Muscle layer of duodenum (tissue), 2 donors: ENCODE results near the gene GRK1.

Source experiments
- H3K27ac ChIP-seq: one replicate; pipeline ENCODE4 v1.7.0; 2013; ENCODE audit warnings: mild to moderate bottlenecking, low read length
- H3K27me3 ChIP-seq: one replicate; pipeline ENCODE4 v1.7.0; 2013; ENCODE audit warnings: low read depth, mild to moderate bottlenecking, control low read depth, low read length
- H3K36me3 ChIP-seq, 2 donors: one replicate each; pipeline ENCODE4 v1.7.0; 2013; ENCODE audit warnings: low read length in 2 of 2, control low read depth in 1 of 2, mild to moderate bottlenecking in 1 of 2; ENCODE audit not compliant: insufficient read depth in 2 of 2, control insufficient read depth in 1 of 2
- H3K4me1 ChIP-seq, 2 donors: one replicate each; pipeline ENCODE4 v1.7.0; 2013; ENCODE audit warnings: low read length in 2 of 2, mild to moderate bottlenecking in 2 of 2, control low read depth in 1 of 2, moderate library complexity in 1 of 2; ENCODE audit not compliant: insufficient read depth in 2 of 2, control insufficient read depth in 1 of 2
- H3K4me3 ChIP-seq, 2 donors: one replicate each; pipeline ENCODE4 v1.7.0; 2013; ENCODE audit warnings: low read length in 2 of 2, low read depth in 1 of 2, mild to moderate bottlenecking in 1 of 2
- H3K9me3 ChIP-seq, 2 donors: one replicate each; pipeline ENCODE4 v1.7.0; 2013; ENCODE audit warnings: low read length in 2 of 2, control low read depth in 1 of 2, mild to moderate bottlenecking in 1 of 2; ENCODE audit not compliant: control insufficient read depth in 1 of 2
- donor health status: healthy.

Gene GRK1

DNA sequence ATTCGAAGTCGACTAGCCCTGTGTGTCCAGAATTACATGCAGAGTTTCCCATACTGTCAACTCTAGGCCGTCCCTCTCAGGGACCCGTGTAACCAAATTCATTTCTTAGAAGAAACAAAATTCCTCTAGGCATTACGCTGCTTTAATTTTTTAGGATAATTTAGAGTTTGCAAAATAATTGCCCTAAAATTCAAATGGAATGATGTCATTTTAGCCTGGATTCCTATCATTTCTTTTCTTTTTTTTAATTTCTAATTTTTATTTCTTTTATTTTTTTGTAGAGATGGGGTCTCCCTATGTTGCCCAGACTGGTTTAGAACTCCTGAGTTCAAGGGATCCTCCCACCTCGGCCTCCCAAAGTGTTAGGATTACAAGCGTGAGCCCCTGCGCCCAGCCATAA is 7.7 kb upstream of the GRK1 start:
- no peaks in the 10 kb centered on the region for H3K27me3 ChIP-seq
- H3K4me1 ChIP-seq: no peaks in the 10 kb centered on the region
- peaks cover 5 to 8% of the 10 kb centered on the region in 2 donors for H3K9me3 ChIP-seq
- H3K4me3 ChIP-seq: no peak overlapping the region
- no peak overlapping the region for H3K27ac ChIP-seq
- H3K36me3 ChIP-seq: no peaks in the 10 kb centered on the region

GRCh38 chr13:113660066-113660465 is 7.0 kb upstream of the GRK1 start:
- H3K27ac ChIP-seq: no peak overlapping the region
- H3K9me3 ChIP-seq: peaks cover 5 to 8% of the 10 kb centered on the region in 2 donors

GRCh38 chr13:113661509-113661908 is 5.5 kb upstream of the GRK1 start:
- no peak overlapping the region for H3K27ac ChIP-seq
- H3K27me3 ChIP-seq: no peaks in the 10 kb centered on the region
- peaks cover 5 to 8% of the 10 kb centered on the region in 2 donors for H3K9me3 ChIP-seq
- H3K4me3 ChIP-seq: no peak overlapping the region
- no peaks in the 10 kb centered on the region for H3K4me1 ChIP-seq
- H3K36me3 ChIP-seq: no peaks in the 10 kb centered on the region

More at GRCh38 chr13:113660066-113660465, 7.0 kb upstream of the GRK1 start:
- Histone ChIP-seq H3K4me3 (no peak overlapping the region), H3K27me3 (no peaks in the 10 kb centered on the region), H3K36me3 (no peaks in the 10 kb centered on the region), H3K4me1 (no peaks in the 10 kb centered on the region)

DNA sequence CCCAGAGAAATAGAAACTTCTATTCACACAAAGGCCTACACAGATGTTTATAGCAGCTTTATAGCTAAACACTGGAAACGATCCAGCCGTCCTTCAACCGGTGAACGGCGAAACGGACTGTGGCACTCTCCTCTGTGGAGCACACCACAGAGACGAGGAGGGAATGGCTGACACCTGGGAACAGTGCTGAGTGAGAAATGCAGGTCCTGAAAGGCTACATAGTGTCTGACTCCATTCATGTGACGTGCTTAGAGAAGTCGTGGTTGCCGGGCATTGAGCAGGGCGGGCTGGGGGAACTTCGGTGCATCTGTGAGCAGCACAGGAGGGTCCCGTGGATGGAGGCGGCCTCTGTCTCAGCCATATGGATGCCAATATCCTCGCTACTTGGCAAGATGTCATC is 3.1 kb upstream of the GRK1 start:
- no peak overlapping the region for H3K4me3 ChIP-seq
- H3K4me1 ChIP-seq: no peaks in the 10 kb centered on the region
- H3K9me3 ChIP-seq: peaks cover 5 to 8% of the 10 kb centered on the region in 2 donors
- no peaks in the 10 kb centered on the region for H3K36me3 ChIP-seq
- no peaks in the 10 kb centered on the region for H3K27me3 ChIP-seq
- H3K27ac ChIP-seq: no peak overlapping the region

DNA sequence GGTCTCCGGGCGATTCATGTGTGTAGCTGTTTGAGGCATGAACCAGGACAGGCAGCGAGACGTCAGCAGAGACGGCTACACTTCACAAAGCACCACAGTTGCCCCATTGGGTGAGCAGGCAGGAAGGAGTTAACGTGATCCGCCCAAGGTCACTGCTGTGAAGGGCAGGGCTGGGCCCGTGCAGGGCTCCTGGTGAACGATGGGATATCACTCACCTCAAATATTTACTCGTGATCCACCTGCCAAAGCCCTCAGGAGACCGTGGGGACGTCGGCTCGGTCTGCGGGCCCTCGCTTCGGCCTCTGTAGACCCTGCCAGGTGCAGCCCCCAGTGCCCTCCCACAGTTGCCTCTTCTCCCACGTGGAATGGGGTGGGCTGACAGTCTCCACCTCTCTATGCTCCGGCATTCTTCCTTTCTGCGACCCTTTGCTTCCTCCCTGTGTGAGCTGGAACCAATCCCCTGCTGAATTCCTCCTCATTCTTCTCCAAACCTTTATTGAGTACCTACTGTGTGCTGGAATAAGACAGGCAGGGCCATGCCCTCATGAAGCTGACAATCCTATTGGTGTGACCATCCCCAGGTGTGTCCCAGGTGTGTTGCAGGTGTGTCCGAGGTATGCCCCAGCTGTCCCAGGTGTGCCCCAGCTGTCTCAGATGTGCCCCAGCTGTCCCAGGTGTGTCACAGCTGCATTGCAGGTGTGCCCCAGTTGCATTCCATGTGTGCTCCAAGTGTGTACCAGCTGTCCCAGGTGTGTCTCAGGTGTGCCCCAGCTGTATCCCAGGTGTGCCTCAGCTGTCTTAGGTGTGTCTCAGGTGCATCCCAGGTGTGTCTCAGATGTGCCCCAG is 2.0 kb upstream of the GRK1 start:
- Histone ChIP-seq H3K4me3 (no peak overlapping the region), H3K36me3 (no peaks in the 10 kb centered on the region), H3K9me3 (peaks cover 5 to 8% of the 10 kb centered on the region in 2 donors), H3K27ac (no peak overlapping the region), H3K4me1 (no peaks in the 10 kb centered on the region), H3K27me3 (no peaks in the 10 kb centered on the region)

GRCh38 chr13:113665597-113666328 is 1.3 kb upstream of the GRK1 start:
- Histone ChIP-seq H3K4me3 (no peak overlapping the region), H3K36me3 (no peaks in the 10 kb centered on the region), H3K4me1 (no peaks in the 10 kb centered on the region), H3K27me3 (no peaks in the 10 kb centered on the region), H3K27ac (no peak overlapping the region), H3K9me3 (peaks cover 5 to 6% of the 10 kb centered on the region in 2 donors)

- Histone ChIP-seq H3K4me1 (no peaks in the 10 kb centered on the region), H3K27me3 (no peaks in the 10 kb centered on the region), H3K4me3 (no peak overlapping the region), H3K9me3 (peaks cover 1 to 5% of the 10 kb centered on the region in 2 donors), H3K27ac (no peak overlapping the region), H3K36me3 (no peaks in the 10 kb centered on the region)
Measured at GRCh38 chr13:113666329-113666670, 719 bp upstream of the GRK1 start.

GRCh38 chr13:113667771-113668490 is 912 bp downstream of the GRK1 start:
- Histone ChIP-seq H3K36me3 (no peaks in the 10 kb centered on the region), H3K9me3 (no peaks in the 10 kb centered on the region), H3K27ac (no peak overlapping the region), H3K27me3 (no peaks in the 10 kb centered on the region), H3K4me3 (no peak overlapping the region), H3K4me1 (no peaks in the 10 kb centered on the region)

DNA sequence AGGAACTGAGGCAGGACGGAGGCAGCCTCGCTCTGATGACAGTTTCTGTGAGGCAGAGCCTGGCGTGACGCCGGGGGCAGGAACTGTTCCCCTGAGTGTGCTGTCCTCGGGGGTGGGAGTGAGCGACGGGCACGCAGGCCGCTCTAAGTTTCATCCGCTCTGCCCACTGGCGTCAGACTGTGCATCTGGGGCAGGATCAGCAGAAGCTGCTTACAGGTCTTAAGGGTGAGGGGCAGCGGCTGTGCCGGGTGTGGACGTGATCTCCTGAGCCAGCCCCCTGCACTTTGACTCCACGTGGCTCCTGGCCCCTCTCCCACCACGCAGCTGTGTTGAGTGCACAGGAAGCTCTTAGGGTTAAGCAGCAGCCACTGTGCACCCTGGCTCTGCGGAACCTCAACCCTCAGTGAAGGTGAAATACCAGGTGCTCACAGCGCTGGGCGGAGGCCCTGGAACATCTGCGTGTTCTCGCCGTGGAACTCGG is 1.5 kb downstream of the GRK1 start:
- H3K36me3 ChIP-seq: no peaks in the 10 kb centered on the region
- H3K27me3 ChIP-seq: no peaks in the 10 kb centered on the region
- no peak overlapping the region for H3K4me3 ChIP-seq
- H3K27ac ChIP-seq: no peak overlapping the region
- no peaks in the 10 kb centered on the region for H3K4me1 ChIP-seq
- H3K9me3 ChIP-seq: no peaks in the 10 kb centered on the region

GRCh38 chr13:113669231-113669754 is 2.3 kb downstream of the GRK1 start:
- H3K4me3 ChIP-seq: no peak overlapping the region
- H3K36me3 ChIP-seq: no peaks in the 10 kb centered on the region
- no peaks in the 10 kb centered on the region for H3K27me3 ChIP-seq
- H3K27ac ChIP-seq: no peak overlapping the region
- no peaks in the 10 kb centered on the region for H3K4me1 ChIP-seq
- no peaks in the 10 kb centered on the region for H3K9me3 ChIP-seq

- H3K36me3 ChIP-seq: no peaks in the 10 kb centered on the region
- no peaks in the 10 kb centered on the region for H3K9me3 ChIP-seq
- H3K27me3 ChIP-seq: no peaks in the 10 kb centered on the region
- H3K4me1 ChIP-seq: no peaks in the 10 kb centered on the region
- H3K4me3 ChIP-seq: no peak overlapping the region
- no peak overlapping the region for H3K27ac ChIP-seq
Measured at GRCh38 chr13:113669755-113670341, 2.8 kb downstream of the GRK1 start.
